ENCODE data around the gene TSPAN12. TPM values are rescaled to one million over a fixed set of nuclear protein-coding genes. Genes with fewer than 3 reads are reported as not detected.

Gene TSPAN12
- total and polyA plus RNA-seq, 2 of the 8 experiments (the other 6 are each of a cell fraction or from before 2014, with no cell fraction given) = 6.1 to 17.9 TPM

DNA sequence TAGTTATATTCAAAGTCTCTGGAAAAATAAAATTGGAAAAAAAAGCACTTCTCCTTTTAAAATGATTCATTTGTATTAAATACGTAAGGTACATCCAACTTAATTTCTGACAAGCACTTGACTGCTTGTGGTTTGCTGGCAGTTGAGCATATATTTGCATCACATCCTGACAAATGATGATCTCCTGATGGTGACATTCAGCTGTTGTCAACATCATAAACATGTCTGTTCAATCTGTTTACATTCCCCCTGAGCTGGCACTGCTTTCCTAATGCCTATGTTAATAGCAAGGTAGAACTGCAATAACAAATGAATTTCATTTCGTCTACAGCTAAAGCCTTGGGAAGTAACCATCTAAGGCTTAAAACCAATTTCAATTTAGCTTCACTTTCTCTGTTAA is 24.4 kb downstream of the TSPAN12 start:
- ChIA-PET POLR2A (ENCODE audit: partially characterized antibody) (interaction anchor here (1.0 kb wide), 1 partner anchor 25 kb away, joined by 3 read pairs; the partner anchor contains the start of gene TSPAN12), CTCF (ENCODE audit: partially characterized antibody) (no interaction called here)
- Histone ChIP-seq H3K4ac (replicated peaks; ENCODE audit: insufficient read length, low read depth, low read length) (no peak overlapping the region), H3K23ac (ENCODE audit: insufficient read length) (no peak overlapping the region), H3K23me2 (ENCODE audit: low read depth, low read length) (no peaks in the 10 kb centered on the region), H3K4me2 (ENCODE audit: insufficient read depth in 1 of 2, low read depth in 2 of 2, low read length in 2 of 2) (peak overlapping the region; percentile 45 to 59), H4K8ac (ENCODE audit: extremely low read depth, insufficient read depth, low read length) (no peak overlapping the region), H3K27me3 (replicated peaks in 1 of 4; ENCODE audit: control insufficient read depth in 3 of 4, extremely low read depth in 1 of 4, insufficient read depth in 3 of 4, low read length in 3 of 4) (no peaks in the 10 kb centered on the region), H2BK5ac (ENCODE audit: low read depth, low read length) (peak overlapping the region; percentile 66; the same call in 1 of the 2 replicates), H3K18ac (ENCODE audit: extremely low read depth, low read length) (no peak overlapping the region; the same call in 1 of the 2 replicates), H3K79me2 (ENCODE audit: control insufficient read depth in 1 of 2, insufficient read depth in 2 of 2, low read length in 2 of 2) (no peaks in the 10 kb centered on the region), H3K9ac (replicated peaks in 1 of 4; ENCODE audit: extremely low read depth in 1 of 4, low read depth in 3 of 4, low read length in 3 of 4) (no peak overlapping the region), H2AK5ac (ENCODE audit: low read depth, low read length) (no peak overlapping the region), H4K5ac (ENCODE audit: insufficient read length, low read depth, low read length) (peak overlapping the region; percentile 19), H2AFZ (ENCODE audit: low read length) (no peak overlapping the region), H2BK20ac (ENCODE audit: low read length) (no peak overlapping the region), H4K91ac (replicated peaks; ENCODE audit: insufficient read length, low read length) (no peak overlapping the region), H3K27ac (ENCODE audit: low read depth, low read length) (no peak overlapping the region), H4K20me1 (replicated peaks in 1 of 2; ENCODE audit: control insufficient read depth in 1 of 2, insufficient read depth in 2 of 2, low read length in 2 of 2) (no peaks in the 10 kb centered on the region), H3K4me1 (replicated peaks in 1 of 4; ENCODE audit: control insufficient read depth in 3 of 4, insufficient read depth in 4 of 4, low read length in 3 of 4) (peaks cover 0 to 15% (median 8%) of the 10 kb centered on the region in 4 experiments; a peak in 5 of 7 replicates), H2BK12ac (ENCODE audit: low read depth, low read length) (no peak overlapping the region), H3K9me3 (ENCODE audit: insufficient read depth in 2 of 2, low read depth in 1 of 2, low read length in 1 of 2) (no peaks in the 10 kb centered on the region; a peak in 1 of 4 replicates), H2BK120ac (replicated peaks; ENCODE audit: low read depth, low read length) (no peak overlapping the region), H3K4me3 (ENCODE audit: extremely low read depth in 1 of 4, insufficient read depth in 2 of 4, low read depth in 3 of 4, low read length in 4 of 4) (no peak overlapping the region), H3K36me3 (ENCODE audit: control insufficient read depth in 2 of 4, insufficient read depth in 4 of 4, low read length in 3 of 4) (no peaks in the 10 kb centered on the region), H3K14ac (ENCODE audit: insufficient read length) (no peak overlapping the region), H3K79me1 (ENCODE audit: low read depth, low read length) (no peaks in the 10 kb centered on the region), H2BK15ac (ENCODE audit: low read length) (no peak overlapping the region), H3K56ac (replicated peaks; ENCODE audit: insufficient read length, low read depth, low read length) (no peak overlapping the region)
- WGBS, 2 experiments (ENCODE audit: extremely low coverage in 1 of 2, insufficient coverage in 1 of 2, insufficient read length in 1 of 2, insufficient replicate concordance in 2 of 2, low coverage in 1 of 2, low lambda C conversion rate in 2 of 2, missing lambda C conversion rate in 1 of 2) = 46% methylated on average over 2 of the region's 2 CpGs; no CpG with 5 or more reads in 1 of the 2 experiments
- FAIRE-seq (peak; percentile 62), DNase-seq (ENCODE audit: low read depth in 1 of 2, low spot score in 2 of 2) (no peak)
- no peak for TF ChIP-seq PHF8 (conservative IDR thresholded peaks at IDR 0.05; ENCODE audit: low read depth, low read length)
- no peak for TF ChIP-seq FOSL1 (IDR thresholded peaks at IDR 0.05; ENCODE audit: insufficient read depth, low read depth, low read length)
- TF ChIP-seq RAD21 (IDR thresholded peaks at IDR 0.05 in 1 of 2, conservative IDR thresholded peaks at IDR 0.05 in 1 of 2; ENCODE audit: low read depth in 2 of 2, low read length in 2 of 2) = no peak
- TF ChIP-seq RBBP5 (IDR thresholded peaks at IDR 0.05; ENCODE audit: borderline replicate concordance, low read depth, low read length) = no peak
- no peak for TF ChIP-seq KDM1A (IDR thresholded peaks at IDR 0.05; ENCODE audit: borderline replicate concordance, low read length)
- TF ChIP-seq POLR2A (IDR thresholded peaks at IDR 0.05; ENCODE audit: control extremely low read depth in 1 of 2, low read depth in 2 of 2, low read length in 2 of 2) = no peak
- TF ChIP-seq SIN3A (conservative IDR thresholded peaks at IDR 0.05 in 1 of 2, IDR thresholded peaks at IDR 0.05 in 1 of 2; ENCODE audit: low read depth in 1 of 2, low read length in 2 of 2) = no peak
- TF ChIP-seq, protein P1, sequence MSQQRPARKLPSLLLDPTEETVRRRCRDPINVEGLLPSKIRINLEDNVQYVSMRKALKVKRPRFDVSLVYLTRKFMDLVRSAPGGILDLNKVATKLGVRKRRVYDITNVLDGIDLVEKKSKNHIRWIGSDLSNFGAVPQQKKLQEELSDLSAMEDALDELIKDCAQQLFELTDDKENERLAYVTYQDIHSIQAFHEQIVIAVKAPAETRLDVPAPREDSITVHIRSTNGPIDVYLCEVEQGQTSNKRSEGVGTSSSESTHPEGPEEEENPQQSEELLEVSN (IDR thresholded peaks at IDR 0.05) = no peak
- TF ChIP-seq RNF2 (IDR thresholded peaks at IDR 0.05; ENCODE audit: borderline replicate concordance, low read depth, low read length, missing control alignments, poor library complexity, severe bottlenecking) = no peak
- TF ChIP-seq NANOG (IDR thresholded peaks at IDR 0.05; ENCODE audit: insufficient read depth, low read depth, low read length, poor library complexity, severe bottlenecking) = no peak
- no peak for TF ChIP-seq NRF1 (IDR thresholded peaks at IDR 0.05; ENCODE audit: low read depth, low read length)
- no peak for TF ChIP-seq CHD2 (IDR thresholded peaks at IDR 0.05; ENCODE audit: low read length)

Measured in H1 (cell line).